Stimulated activated CD4-positive, alpha-beta T cell treated with anti-CD3 and anti-CD28 coated beads, Interleukin-4, amount 100 ng/mL, for 1 hour (primary cell): ENCODE results near the gene BSCL2.
A peak's percentile ranks its signal among the peaks of the same experiment; 100 is the strongest.
"Not testable (repeated sequence)": the region's sequence is repeated elsewhere in the genome, so short reads cannot be mapped to it uniquely, and the experiment has no call there.

Experiments used
- DNase-seq: peaks from one replicate; pipeline ENCODE4 v3.0.0-alpha.2; 2020

BSCL2 gene

GRCh38 chr11:62682518-62682917, 24.7 kb downstream of the BSCL2 start:
- DNase-seq, result no peak

DNA sequence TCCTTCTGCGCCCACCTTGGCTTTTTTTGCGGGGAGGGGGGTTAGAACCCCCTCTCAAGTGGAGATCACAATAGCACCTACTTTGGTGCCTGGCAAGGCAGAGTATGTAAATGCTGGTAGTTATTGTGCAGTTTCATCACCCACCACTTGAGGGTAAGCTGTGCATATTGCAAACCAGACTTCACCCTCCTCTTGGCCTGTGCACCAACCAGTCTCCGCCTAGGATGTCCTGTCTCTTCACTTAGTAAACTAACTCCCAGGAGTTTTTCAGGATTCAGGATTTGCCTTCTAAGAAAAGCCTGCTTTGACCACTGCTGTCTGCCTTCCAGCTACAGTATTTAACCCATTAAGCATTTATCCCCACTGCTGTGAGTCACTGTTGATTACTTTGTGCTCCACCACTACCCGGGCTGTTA, 26.4 kb downstream of the BSCL2 start:
- DNase-seq, result no peak

GRCh38 chr11:62678770-62679696, 28.2 kb downstream of the BSCL2 start, which contains the start of gene UBXN1:
TSS of gene UBXN1 (minus strand) at chr11:62679073. CDS start at chr11:62678923, 150 bp downstream.
- peak; percentile 85 for DNase-seq

DNA sequence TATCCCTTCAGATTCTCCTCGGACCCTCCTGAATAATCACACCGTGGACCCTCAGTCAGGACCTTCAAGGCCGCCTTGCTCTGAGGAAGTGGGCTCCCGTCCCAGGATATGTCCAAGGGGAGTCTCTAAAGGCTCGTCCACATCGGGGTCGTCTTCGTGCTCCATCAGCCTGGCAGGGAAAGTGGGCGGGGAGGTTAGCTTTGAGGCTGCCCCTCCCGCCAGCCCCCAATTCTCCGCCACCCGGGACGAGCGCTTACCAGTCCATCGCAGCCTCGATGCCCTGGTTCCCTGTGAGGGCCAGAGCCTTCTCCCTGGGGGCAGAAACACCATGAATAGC, 28.8 kb downstream of the BSCL2 start:
- no peak for DNase-seq

DNA sequence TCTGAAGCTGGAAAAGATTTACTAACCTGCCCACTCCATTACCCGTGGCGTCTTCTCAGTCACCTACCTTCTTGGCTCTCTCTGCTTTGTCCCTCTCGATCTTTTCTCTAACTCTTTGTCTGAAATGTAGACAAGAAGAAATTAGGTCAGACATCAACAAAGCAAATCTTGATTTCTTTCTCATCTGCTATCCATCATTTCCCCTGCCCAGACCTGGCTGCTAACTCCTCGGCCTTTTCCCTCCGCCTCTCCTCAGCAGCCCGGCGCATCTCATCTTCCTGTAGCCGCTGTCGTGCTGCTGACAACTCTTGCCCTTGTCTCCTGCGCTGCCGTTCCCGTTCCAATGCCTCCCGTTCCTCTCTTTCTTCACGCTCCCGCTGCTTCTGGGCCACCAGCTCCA, 29.5 kb downstream of the BSCL2 start:
- no peak for DNase-seq

GRCh38 chr11:62677156-62677555, 30.1 kb downstream of the BSCL2 start:
- no peak for DNase-seq

- no peak for DNase-seq
Observed at GRCh38 chr11:62676698-62677097, 30.5 kb downstream of the BSCL2 start.

GRCh38 chr11:62675415-62675814, 31.8 kb downstream of the BSCL2 start:
- not testable (repeated sequence) for DNase-seq

DNA sequence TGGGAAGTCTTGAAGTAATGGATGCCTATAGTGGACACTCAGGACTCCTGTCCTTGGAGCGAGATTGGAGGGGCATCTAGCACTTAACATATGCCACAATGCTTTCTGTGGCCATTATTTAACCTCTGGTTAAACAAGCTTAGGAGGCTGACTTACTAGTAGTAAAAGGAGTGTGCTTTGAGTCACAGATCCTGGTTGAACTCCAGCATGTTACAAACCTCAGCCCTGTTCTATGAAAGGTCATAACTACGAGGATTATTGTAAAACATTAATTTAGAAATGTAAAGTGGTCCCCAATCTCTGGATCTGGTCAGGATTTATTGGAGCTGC, 34.1 kb downstream of the BSCL2 start:
- DNase-seq, result no peak

DNA sequence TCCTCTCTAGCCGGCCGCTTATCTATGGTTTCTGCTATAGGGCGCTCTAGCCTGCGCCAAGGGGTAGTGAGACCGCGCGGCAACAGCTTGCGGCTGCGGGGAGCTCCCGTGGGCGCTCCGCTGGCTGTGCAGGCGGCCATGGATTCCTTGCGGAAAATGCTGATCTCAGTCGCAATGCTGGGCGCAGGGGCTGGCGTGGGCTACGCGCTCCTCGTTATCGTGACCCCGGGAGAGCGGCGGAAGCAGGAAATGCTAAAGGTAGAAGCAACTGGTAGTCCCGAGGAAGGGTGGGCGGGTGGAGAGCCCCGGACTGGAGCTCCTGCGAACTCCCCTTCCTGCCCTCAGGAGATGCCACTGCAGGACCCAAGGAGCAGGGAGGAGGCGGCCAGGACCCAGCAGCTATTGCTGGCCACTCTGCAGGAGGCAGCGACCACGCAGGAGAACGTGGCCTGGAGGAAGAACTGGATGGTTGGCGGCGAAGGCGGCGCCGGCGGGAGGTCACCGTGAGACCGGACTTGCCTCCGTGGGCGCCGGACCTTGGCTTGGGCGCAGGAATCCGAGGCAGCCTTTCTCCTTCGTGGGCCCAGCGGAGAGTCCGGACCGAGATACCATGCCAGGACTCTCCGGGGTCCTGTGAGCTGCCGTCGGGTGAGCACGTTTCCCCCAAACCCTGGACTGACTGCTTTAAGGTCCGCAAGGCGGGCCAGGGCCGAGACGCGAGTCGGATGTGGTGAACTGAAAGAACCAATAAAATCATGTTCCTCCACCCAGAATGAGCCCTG, 35.4 kb downstream of the BSCL2 start, which contains the start of the genes LBHD1 and UQCC3:
Gene LBHD1 (minus strand): TSS at position 660 of the 782 bp plus-strand sequence. CDS start 2,236 bp downstream, outside the sequence.
Gene UQCC3 (plus strand): TSS at position 66 of the 782 bp plus-strand sequence. CDS start 73 bp downstream, at position 139.
- DNase-seq, result peak; percentile 71

DNA sequence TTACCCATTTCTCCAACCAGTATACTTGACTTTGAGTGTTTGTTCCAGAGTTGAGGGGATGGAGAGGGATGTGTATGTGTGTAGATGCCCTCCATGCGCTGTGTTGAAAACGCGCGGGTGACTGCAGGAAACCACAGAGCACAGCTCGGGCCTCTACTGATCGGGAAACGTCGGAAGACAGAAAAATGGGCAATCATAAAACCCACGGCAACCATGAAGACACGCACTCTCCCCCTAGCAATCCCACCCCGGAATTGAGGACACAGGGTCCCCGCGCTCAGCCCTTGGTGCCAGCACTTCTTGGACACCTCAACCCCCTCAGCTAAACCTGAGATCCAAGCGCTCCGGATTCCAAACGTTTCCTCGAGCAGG, 36.0 kb downstream of the BSCL2 start:
- no peak for DNase-seq

DNA sequence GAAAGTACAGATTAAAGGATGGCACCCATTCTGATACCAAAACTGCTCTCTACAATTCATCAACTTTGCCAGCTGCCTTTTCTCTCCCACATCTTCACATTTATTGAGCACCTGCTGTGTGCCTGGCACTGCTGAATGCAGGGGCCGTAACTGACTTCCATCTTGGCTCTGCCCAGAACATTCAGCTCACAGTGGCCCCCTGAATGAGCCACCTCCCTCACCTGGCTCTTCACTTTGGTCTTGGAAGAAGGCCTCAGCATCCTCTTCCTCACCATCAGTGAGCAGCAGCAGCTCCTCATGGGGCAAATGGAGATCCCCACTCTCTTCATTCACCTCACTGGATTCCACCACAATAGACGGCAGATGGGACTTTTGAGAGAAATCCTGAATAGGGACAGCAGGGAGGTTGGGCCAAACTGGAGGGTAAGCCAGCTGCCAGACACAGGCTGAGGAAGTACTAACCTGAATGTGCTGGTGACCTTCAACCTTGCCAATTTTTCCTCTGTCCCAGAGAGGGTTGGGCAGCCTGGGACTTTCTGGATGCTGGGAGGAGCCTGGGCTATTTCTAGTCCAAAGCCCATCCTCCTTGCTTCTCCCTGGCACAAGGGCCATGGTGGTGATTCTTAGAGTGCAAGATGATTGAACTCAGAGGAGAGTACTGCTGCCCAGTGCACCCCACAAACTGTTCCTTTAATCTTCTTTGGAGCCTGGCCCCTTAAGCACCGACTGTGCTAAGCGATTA, 37.6 kb downstream of the BSCL2 start:
- no peak for DNase-seq

GRCh38 chr11:62667460-62667859, 39.8 kb downstream of the BSCL2 start:
- DNase-seq, result no peak

GRCh38 chr11:62666259-62666926, 40.8 kb downstream of the BSCL2 start:
- peak; percentile 21 for DNase-seq

GRCh38 chr11:62665599-62666258, 41.5 kb downstream of the BSCL2 start:
- peak; percentile 70 for DNase-seq

DNA sequence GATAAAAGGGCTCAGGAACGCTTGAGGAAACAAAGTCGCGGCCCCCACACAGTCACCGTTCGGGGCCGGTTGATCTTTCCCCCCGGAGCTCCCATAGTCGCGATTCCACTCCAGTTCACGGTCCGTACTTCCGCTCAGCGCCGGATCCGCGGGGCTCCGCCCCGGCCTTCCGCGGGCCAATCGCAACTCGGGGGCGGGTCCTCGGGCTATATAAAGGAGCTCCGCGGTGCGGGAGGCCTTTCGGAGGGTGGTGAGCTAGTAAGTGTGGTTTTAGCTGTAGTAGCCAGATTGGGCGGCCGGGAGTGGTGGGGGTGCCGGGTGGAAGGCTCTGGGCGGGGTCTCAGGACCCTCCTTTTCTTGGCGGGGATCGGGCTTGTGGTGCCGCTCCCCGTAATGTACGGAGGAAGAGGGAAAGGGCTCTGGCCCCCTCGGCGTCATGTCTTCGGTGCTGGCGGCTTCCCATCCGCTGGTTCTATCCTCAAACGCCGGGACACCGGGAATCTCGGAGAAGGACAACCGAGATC, 42.1 kb downstream of the BSCL2 start, which contains the start of the genes C11orf98 and CSKMT:
Gene C11orf98 (minus strand): TSS at position 136 of the 524 bp plus-strand sequence. CDS start 41 bp downstream, at position 95.
Gene CSKMT (plus strand): TSS at position 238 of the 524 bp plus-strand sequence. CDS start 568 bp downstream, outside the sequence.
- peak; percentile 94 for DNase-seq

- peak; percentile 53 for DNase-seq
Observed at GRCh38 chr11:62664405-62665074, 42.7 kb downstream of the BSCL2 start.

- DNase-seq, result no peak
Observed at GRCh38 chr11:62656796-62657429, 50.3 kb downstream of the BSCL2 start.

- DNase-seq, result no peak
Observed at GRCh38 chr11:62654297-62654696, 52.9 kb downstream of the BSCL2 start.
